ENCODE data around the gene KCNT1.

KCNT1 gene

GRCh38 chr9:135747311-135747710 is 45.3 kb downstream of the KCNT1 start:
- DNase-seq (ENCODE audit: low read depth) = no peak

- DNase-seq (ENCODE audit: low read depth) = no peak
Measured at GRCh38 chr9:135748676-135749075, 46.7 kb downstream of the KCNT1 start.

GRCh38 chr9:135749171-135750045 is 47.4 kb downstream of the KCNT1 start:
- no peak for DNase-seq (ENCODE audit: low read depth)

- no peak for DNase-seq (ENCODE audit: low read depth)
Measured at GRCh38 chr9:135750786-135751185, 48.8 kb downstream of the KCNT1 start.

GRCh38 chr9:135751501-135751900 is 49.5 kb downstream of the KCNT1 start:
- no peak for DNase-seq (ENCODE audit: low read depth)

- no peak for DNase-seq (ENCODE audit: low read depth)
Measured at GRCh38 chr9:135752281-135753204, 50.6 kb downstream of the KCNT1 start.

GRCh38 chr9:135753391-135754105 is 51.6 kb downstream of the KCNT1 start:
- DNase-seq (ENCODE audit: low read depth) = no peak

GRCh38 chr9:135756576-135756975 is 54.6 kb downstream of the KCNT1 start:
- DNase-seq (ENCODE audit: low read depth) = no peak

- no peak for DNase-seq (ENCODE audit: low read depth)
Measured at GRCh38 chr9:135757356-135757755, 55.4 kb downstream of the KCNT1 start.

GRCh38 chr9:135758056-135758455 is 56.1 kb downstream of the KCNT1 start:
- DNase-seq (ENCODE audit: low read depth) = no peak

- DNase-seq (ENCODE audit: low read depth) = no peak
Measured at GRCh38 chr9:135758870-135759269, 56.9 kb downstream of the KCNT1 start.

- no peak for DNase-seq (ENCODE audit: low read depth)
Measured at GRCh38 chr9:135759676-135760300, 57.8 kb downstream of the KCNT1 start.

- no peak for DNase-seq (ENCODE audit: low read depth)
Measured at GRCh38 chr9:135760465-135760864, 58.5 kb downstream of the KCNT1 start.

GRCh38 chr9:135761150-135761844 is 59.3 kb downstream of the KCNT1 start:
- no peak for DNase-seq (ENCODE audit: low read depth)

GRCh38 chr9:135761845-135762168 is 59.8 kb downstream of the KCNT1 start:
- DNase-seq (ENCODE audit: low read depth) = no peak

- DNase-seq (ENCODE audit: low read depth) = no peak
Measured at GRCh38 chr9:135762921-135763320, 60.9 kb downstream of the KCNT1 start.

- DNase-seq (ENCODE audit: low read depth) = no peak
Measured at GRCh38 chr9:135763716-135764446, 61.9 kb downstream of the KCNT1 start.

GRCh38 chr9:135764731-135765130 is 62.7 kb downstream of the KCNT1 start:
- no peak for DNase-seq (ENCODE audit: low read depth)

- DNase-seq (ENCODE audit: low read depth) = no peak
Measured at GRCh38 chr9:135765416-135765815, 63.4 kb downstream of the KCNT1 start.

- DNase-seq (ENCODE audit: low read depth) = no peak
Measured at GRCh38 chr9:135766251-135766650, 64.3 kb downstream of the KCNT1 start.

- no peak for DNase-seq (ENCODE audit: low read depth)
Measured at GRCh38 chr9:135766707-135767106, 64.7 kb downstream of the KCNT1 start.
